Endodermal cell (in vitro differentiated cells): Measurements from ENCODE around the gene ZNF555. TPM values are rescaled to one million over a fixed set of nuclear protein-coding genes. Genes with fewer than 3 reads are reported as not detected.

Experiments used
- DNase-seq: peaks from one replicate; pipeline ENCODE4 v3.0.0-alpha.2; 2017
- H3K27ac ChIP-seq: 2 replicates; pipeline ENCODE4 v1.5.1; 2013; ENCODE audit warnings: mild to moderate bottlenecking, low read depth, low read length, moderate library complexity
- H3K27me3 ChIP-seq: 2 replicates; pipeline ENCODE4 v1.6.1; 2013; ENCODE audit warnings: mild to moderate bottlenecking, low read length, moderate library complexity; ENCODE audit not compliant: insufficient read depth, control insufficient read depth, poor library complexity, severe bottlenecking
- H3K36me3 ChIP-seq: 2 replicates; pipeline ENCODE4 v1.7.0; 2013; ENCODE audit warnings: mild to moderate bottlenecking, low read length, moderate library complexity; ENCODE audit not compliant: control insufficient read depth, insufficient read depth
- H3K4me1 ChIP-seq: one replicate; pipeline ENCODE4 v1.7.0; 2013; ENCODE audit warnings: low read length; ENCODE audit not compliant: control insufficient read depth, insufficient read depth
- H3K4me3 ChIP-seq: 2 replicates; pipeline ENCODE4 v1.5.1; 2013; ENCODE audit warnings: mild to moderate bottlenecking, low read length, moderate library complexity
- H3K9ac ChIP-seq: 2 replicates; pipeline ENCODE4 v1.6.1; 2013; ENCODE audit warnings: mild to moderate bottlenecking, low read length, moderate library complexity; ENCODE audit not compliant: poor library complexity, severe bottlenecking; ENCODE audit errors: extremely low read depth
- H3K9me3 ChIP-seq: 2 replicates; pipeline ENCODE4 v1.6.1; 2013; ENCODE audit warnings: mild to moderate bottlenecking, low read length, moderate library complexity; ENCODE audit not compliant: control insufficient read depth
- H3K27ac Mint-ChIP-seq: 2 replicates; pipeline ENCODE4 v1.8.0; 2020; ENCODE audit warnings: mixed read lengths
- H3K27me3 Mint-ChIP-seq: 2 replicates; pipeline ENCODE4 v1.8.0; 2021; ENCODE audit warnings: mild to moderate bottlenecking, mixed read lengths; ENCODE audit not compliant: insufficient read depth
- H3K36me3 Mint-ChIP-seq: 2 replicates; pipeline ENCODE4 v1.8.0; 2020; ENCODE audit warnings: low read depth, mixed read lengths
- H3K4me1 Mint-ChIP-seq: 2 replicates; pipeline ENCODE4 v1.8.0; 2020; ENCODE audit warnings: mixed read lengths
- H3K4me3 Mint-ChIP-seq: 2 replicates; pipeline ENCODE4 v1.8.0; 2020; ENCODE audit warnings: mild to moderate bottlenecking, moderate library complexity, mixed read lengths
- H3K9me3 Mint-ChIP-seq: 2 replicates; pipeline ENCODE4 v1.8.0; 2020; ENCODE audit warnings: mild to moderate bottlenecking, mixed read lengths
- WGBS, 2 experiments: methylation state at CpG; one replicate each; pipeline versions ENCODE4 v1.1.5 to v1.1.7; 2013; ENCODE audit warnings: missing lambda C conversion rate in 2 of 2, mixed read lengths in 1 of 2; ENCODE audit not compliant: insufficient coverage in 1 of 2, insufficient read length in 1 of 2; 5-methylcytosine and 5-hydroxymethylcytosine counted together
- total RNA-seq, 2 donors: library from RNA; stranded (reverse); fragmentation: NEBNext Ultra II Directional in 1 of 2; extraction: Animal tissue kit (Norgen Biotek cat#: 25700) in 1 of 2; gene quantifications; 2 replicates in 1 of 2; 3 replicates in 1 of 2; pipeline ENCODE4 v1.2.1, GENCODE V29; 2021
- TF ChIP-seq, protein P1 (sequence below): fragments of 200-600 bp; sonication (generic); conservative IDR thresholded peaks from 2 replicates; pipeline ENCODE4 v1.5.0; 2021; ENCODE audit warnings: antibody characterized with exemption, mild to moderate bottlenecking

ZNF555 gene
- total RNA-seq, 2 donors from 2014 or later = 9.6 to 10.5 TPM

DNA sequence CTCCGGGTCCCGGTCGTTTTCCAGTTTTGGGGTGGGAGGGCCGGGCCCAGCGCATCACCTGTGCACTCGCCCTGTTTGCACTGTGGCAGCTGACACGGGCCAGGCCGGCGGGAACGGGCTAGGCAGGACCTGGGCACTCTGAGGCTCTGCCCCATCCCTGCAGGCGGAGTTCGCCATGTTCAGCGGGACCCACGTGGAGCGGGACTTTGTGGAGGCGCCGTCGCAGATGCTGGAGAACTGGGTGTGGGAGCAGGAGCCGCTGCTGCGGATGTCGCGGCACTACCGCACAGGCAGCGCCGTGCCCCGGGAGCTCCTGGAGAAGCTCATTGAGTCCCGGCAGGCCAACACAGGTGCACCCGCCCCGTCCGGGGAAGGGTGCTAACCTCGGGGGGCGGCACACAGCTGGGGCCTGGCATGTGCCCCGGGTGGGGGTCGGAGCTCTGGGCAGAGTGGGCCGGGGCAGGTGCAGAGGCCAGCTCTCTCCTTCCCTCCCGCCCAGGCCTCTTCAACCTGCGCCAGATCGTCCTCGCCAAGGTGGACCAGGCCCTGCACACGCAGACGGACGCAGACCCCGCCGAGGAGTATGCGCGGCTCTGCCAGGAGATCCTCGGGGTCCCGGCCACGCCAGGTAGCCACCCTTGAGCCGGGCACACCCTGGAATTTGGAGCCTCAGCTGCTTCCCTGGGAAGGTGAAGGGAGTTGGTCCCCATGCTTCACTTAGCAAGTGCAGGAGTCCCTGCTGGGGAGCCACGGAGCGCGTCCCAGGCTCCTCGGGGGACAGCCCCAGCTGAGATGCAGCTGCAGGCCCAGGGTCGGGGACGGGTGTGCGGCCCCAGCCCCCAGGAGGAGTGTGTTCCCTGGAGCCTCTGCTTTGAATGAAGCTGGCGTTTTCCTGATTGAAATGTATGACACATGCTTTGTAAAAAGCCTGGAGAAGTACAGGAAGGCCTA, 30.9 kb upstream of the ZNF555 start:
- H3K9ac ChIP-seq = no peak overlapping the region
- WGBS, 2 experiments = 94 to 95% methylated on average over 40 to 58 of the region's 58 CpGs
- H3K36me3 ChIP-seq = peaks cover 35% of the 10 kb centered on the region
- Mint-ChIP-seq H3K4me1 (no peaks in the 10 kb centered on the region), H3K27ac (no peak overlapping the region), H3K9me3 (no peaks in the 10 kb centered on the region), H3K27me3 (no peaks in the 10 kb centered on the region), H3K4me3 (no peak overlapping the region), H3K36me3 (peaks cover 24% of the 10 kb centered on the region)
- no peak overlapping the region for H3K27ac ChIP-seq
- no peaks in the 10 kb centered on the region for H3K27me3 ChIP-seq
- H3K4me1 ChIP-seq = no peaks in the 10 kb centered on the region
- no peak overlapping the region for H3K4me3 ChIP-seq
- H3K9me3 ChIP-seq = no peaks in the 10 kb centered on the region
- DNase-seq = no peak
- TF ChIP-seq, protein P1, sequence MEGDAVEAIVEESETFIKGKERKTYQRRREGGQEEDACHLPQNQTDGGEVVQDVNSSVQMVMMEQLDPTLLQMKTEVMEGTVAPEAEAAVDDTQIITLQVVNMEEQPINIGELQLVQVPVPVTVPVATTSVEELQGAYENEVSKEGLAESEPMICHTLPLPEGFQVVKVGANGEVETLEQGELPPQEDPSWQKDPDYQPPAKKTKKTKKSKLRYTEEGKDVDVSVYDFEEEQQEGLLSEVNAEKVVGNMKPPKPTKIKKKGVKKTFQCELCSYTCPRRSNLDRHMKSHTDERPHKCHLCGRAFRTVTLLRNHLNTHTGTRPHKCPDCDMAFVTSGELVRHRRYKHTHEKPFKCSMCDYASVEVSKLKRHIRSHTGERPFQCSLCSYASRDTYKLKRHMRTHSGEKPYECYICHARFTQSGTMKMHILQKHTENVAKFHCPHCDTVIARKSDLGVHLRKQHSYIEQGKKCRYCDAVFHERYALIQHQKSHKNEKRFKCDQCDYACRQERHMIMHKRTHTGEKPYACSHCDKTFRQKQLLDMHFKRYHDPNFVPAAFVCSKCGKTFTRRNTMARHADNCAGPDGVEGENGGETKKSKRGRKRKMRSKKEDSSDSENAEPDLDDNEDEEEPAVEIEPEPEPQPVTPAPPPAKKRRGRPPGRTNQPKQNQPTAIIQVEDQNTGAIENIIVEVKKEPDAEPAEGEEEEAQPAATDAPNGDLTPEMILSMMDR = no peak

DNA sequence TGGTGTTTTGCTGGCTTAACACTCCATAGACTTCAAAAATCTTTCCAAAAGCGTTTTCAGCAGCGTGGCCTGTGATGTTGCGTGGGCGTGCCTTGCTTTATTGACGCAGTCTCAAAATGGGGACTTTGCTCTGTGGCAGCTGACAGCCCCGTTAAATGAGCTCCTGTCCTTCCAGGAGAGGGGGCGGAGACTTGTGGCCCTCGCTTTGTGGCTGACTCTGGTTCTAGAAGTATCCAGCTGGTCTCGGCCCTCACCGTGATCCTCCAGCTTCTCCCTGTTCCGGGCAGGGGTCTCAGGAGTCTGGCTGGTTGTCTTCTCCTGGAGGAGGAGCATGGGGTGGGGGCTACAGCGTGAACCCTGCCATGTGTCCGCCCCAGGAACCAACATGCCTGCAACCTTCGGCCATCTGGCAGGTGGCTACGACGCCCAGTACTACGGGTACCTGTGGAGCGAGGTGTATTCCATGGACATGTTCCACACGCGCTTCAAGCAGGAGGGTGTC, 30.0 kb upstream of the ZNF555 start:
- no peak for DNase-seq
- TF ChIP-seq, protein P1 = no peak
- Mint-ChIP-seq H3K27me3 (no peaks in the 10 kb centered on the region), H3K4me3 (no peak overlapping the region), H3K36me3 (peaks cover 22% of the 10 kb centered on the region), H3K4me1 (no peaks in the 10 kb centered on the region), H3K9me3 (no peaks in the 10 kb centered on the region), H3K27ac (no peak overlapping the region)
- H3K27me3 ChIP-seq = no peaks in the 10 kb centered on the region
- H3K4me3 ChIP-seq = no peak overlapping the region
- 95 to 99% methylated on average over 19 to 20 of the region's 20 CpGs for WGBS, 2 experiments
- no peak overlapping the region for H3K27ac ChIP-seq
- H3K9ac ChIP-seq = no peak overlapping the region
- peaks cover 32% of the 10 kb centered on the region for H3K36me3 ChIP-seq
- H3K9me3 ChIP-seq = no peaks in the 10 kb centered on the region
- no peaks in the 10 kb centered on the region for H3K4me1 ChIP-seq

DNA sequence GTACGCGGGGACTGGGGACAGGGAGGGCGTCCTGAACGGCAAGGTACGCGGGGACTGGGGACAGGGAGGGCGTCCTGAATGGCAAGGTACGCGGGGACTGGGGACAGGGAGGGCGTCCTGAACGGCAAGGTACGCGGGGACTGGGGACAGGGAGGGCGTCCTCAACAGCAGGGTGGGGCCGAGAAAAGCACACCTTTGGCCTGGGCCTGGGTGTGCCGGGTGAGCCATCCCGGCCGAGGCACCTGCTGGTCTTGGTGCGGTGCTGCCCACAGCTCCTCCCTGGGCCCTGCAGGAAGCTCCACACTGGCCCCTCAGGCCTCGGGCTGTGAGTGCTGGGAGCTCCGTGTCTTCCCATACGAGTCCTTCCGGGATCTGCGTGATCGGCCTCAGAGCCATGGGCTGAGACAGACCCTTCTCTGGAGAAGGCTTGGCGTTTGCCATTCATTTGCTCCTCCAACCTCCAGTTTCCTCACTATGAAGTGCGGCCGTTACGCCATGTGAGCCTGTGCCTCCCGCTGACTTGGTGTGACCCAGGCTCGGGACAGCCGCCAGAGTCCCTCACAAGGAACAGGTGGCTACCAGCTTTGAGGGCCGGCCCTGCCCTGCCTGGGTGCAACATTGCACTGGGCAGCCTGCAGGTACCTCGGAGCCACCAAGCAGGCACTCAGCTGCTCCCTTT, 29.4 kb upstream of the ZNF555 start:
- WGBS, 2 experiments = 87 to 93% methylated on average over 24 to 34 of the region's 34 CpGs
- H3K27me3 ChIP-seq = no peaks in the 10 kb centered on the region
- H3K4me3 ChIP-seq = no peak overlapping the region
- Mint-ChIP-seq H3K9me3 (no peaks in the 10 kb centered on the region), H3K4me3 (no peak overlapping the region), H3K4me1 (no peaks in the 10 kb centered on the region), H3K27ac (no peak overlapping the region), H3K27me3 (no peaks in the 10 kb centered on the region), H3K36me3 (peaks cover 22% of the 10 kb centered on the region)
- peaks cover 26% of the 10 kb centered on the region for H3K36me3 ChIP-seq
- DNase-seq = no peak
- TF ChIP-seq, protein P1 = no peak
- no peak overlapping the region for H3K27ac ChIP-seq
- no peak overlapping the region for H3K9ac ChIP-seq
- no peaks in the 10 kb centered on the region for H3K4me1 ChIP-seq
- H3K9me3 ChIP-seq = no peaks in the 10 kb centered on the region
